Activated T-cell treated with anti-CD3 and anti-CD28 coated beads, Interleukin-2, amount 50 U/mL, for 4 hours (primary cell): ENCODE measurements around the gene ANKRD40. TPM values are rescaled to one million over a fixed set of nuclear protein-coding genes. Genes with fewer than 3 reads are reported as not detected.
"Not testable (repeated sequence)": the region's sequence is repeated elsewhere in the genome, so short reads cannot be mapped to it uniquely, and the experiment has no call there.

Experiments used
- ATAC-seq, 2 donors: fragments of 200-7000 bp; cut with Tn5 transposase; one replicate each; pipeline ENCODE4 v1.10.0; 2021
- DNase-seq: peaks from one replicate; pipeline ENCODE4 v3.0.0-alpha.2; 2020
- H3K27me3 Mint-ChIP-seq: one replicate; pipeline ENCODE4 v1.8.0; 2021; ENCODE audit warnings: low read depth, mixed read lengths
- H3K36me3 Mint-ChIP-seq: one replicate; pipeline ENCODE4 v1.8.0; 2022; ENCODE audit warnings: mixed read lengths; ENCODE audit not compliant: insufficient read depth
- H3K4me1 Mint-ChIP-seq: one replicate; pipeline ENCODE4 v1.8.0; 2021; ENCODE audit warnings: low read depth, mixed read lengths
- H3K4me3 Mint-ChIP-seq: one replicate; pipeline ENCODE4 v1.8.0; 2021; ENCODE audit warnings: mild to moderate bottlenecking, moderate library complexity, mixed read lengths
- H3K9me3 Mint-ChIP-seq: one replicate; pipeline ENCODE4 v1.8.0; 2021; ENCODE audit warnings: mixed read lengths
- total RNA-seq, 3 donors: library from RNA; stranded (reverse); gene quantifications; one replicate each; pipeline ENCODE4 v1.2.1, GENCODE V29; 2021

ANKRD40 gene, protein sequence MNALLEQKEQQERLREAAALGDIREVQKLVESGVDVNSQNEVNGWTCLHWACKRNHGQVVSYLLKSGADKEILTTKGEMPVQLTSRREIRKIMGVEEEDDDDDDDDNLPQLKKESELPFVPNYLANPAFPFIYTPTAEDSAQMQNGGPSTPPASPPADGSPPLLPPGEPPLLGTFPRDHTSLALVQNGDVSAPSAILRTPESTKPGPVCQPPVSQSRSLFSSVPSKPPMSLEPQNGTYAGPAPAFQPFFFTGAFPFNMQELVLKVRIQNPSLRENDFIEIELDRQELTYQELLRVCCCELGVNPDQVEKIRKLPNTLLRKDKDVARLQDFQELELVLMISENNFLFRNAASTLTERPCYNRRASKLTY
- 10 to 100 TPM; 54.4 to 61.1 (median 59.1) TPM for total RNA-seq

DNA sequence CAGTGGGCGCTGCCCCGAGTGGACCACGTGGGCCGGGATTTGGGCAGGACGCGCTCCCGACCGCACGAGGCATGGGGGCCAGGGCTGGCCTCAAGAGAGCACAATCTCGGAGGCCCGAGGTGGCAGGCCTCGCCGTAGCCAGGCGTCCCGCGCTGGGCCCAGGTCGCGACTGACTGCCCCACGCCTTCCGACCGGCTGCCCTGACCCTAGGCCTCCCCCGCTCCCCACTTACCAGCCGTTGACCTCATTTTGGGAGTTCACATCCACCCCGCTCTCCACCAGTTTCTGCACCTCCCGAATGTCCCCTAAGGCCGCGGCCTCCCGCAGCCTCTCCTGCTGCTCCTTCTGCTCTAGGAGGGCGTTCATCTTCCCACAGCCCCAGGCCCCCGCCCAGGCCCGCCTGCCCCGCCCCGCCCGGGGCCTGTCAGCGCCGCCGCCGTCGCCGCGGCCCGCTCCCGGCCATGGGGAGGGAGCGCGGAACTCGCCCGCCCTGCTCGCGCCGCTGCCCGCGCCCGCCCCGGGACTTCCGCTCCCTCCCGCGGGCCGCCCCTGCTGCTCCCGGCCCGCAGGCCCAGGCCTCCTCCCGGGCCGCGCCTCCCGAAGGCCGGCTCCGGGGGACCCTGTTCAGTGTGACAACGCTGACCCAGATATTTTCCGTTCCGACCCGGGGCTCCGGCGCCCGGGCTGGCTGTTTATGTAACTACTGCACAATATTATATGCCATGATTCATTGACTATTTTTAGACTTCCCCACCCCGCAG is at the start of gene ANKRD40:
ANKRD40 (minus strand) TSS at position 626 of the 761 bp plus-strand sequence; CDS start at position 366, 260 bp downstream.
- Mint-ChIP-seq H3K27me3 (no peaks in the 10 kb centered on the region), H3K36me3 (peaks cover 13% of the 10 kb centered on the region), H3K9me3 (no peaks in the 10 kb centered on the region), H3K4me1 (peaks cover 50% of the 10 kb centered on the region), H3K4me3 (peak within 1 kb of the TSS; percentile 96)
- ATAC-seq (peak; percentile 85 to 89), DNase-seq (peak; percentile 88)

DNA sequence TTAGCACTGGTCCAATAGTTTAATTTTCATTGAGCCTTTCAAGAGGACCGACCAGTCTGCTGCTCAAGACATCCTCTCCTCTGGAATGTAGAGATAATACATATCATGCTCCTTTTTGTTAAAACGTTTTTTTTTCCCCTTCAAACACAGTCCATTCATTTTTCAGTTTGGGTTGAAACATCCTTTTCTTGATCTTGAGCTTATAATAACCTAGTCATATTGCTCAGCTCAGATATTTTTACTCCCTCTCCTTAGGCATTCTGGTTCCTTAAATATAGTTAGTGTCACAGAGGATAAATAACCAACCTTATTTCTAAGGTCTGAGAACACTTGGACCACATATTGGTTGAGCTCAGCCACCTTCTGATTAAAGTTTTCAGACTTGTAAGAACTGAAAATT is 46.8 kb upstream of the ANKRD40 start:
- no peak for ATAC-seq
- DNase-seq = no peak
- Mint-ChIP-seq H3K4me3 (no peak overlapping the region), H3K36me3 (peaks cover 25% of the 10 kb centered on the region), H3K9me3 (no peaks in the 10 kb centered on the region), H3K27me3 (no peaks in the 10 kb centered on the region), H3K4me1 (no peaks in the 10 kb centered on the region)

DNA sequence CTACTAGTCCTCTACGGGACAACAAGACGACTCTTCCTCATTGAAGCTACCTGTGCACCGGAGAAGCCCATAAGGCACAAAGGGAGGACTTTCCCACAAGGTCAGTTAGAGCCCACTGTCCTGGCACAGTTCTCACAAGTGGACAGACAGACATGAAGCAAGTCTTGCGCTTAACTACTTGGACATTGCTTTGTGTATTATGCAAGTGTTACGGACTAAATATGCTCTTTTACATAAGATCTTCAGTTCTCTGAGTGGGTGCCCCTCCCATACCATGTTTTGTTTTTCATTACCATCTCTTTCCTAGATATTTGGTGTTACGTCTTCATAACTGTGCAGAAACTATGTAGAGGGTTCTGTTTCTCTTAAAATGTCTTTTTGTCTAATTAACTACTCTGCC is 41.5 kb upstream of the ANKRD40 start:
- peaks cover 3% of the 10 kb centered on the region for H3K4me1 Mint-ChIP-seq
- H3K36me3 Mint-ChIP-seq = peaks cover 43% of the 10 kb centered on the region
- DNase-seq = no peak
- H3K9me3 Mint-ChIP-seq = no peaks in the 10 kb centered on the region
- no peaks in the 10 kb centered on the region for H3K27me3 Mint-ChIP-seq
- no peak overlapping the region for H3K4me3 Mint-ChIP-seq
- ATAC-seq = no peak

DNA sequence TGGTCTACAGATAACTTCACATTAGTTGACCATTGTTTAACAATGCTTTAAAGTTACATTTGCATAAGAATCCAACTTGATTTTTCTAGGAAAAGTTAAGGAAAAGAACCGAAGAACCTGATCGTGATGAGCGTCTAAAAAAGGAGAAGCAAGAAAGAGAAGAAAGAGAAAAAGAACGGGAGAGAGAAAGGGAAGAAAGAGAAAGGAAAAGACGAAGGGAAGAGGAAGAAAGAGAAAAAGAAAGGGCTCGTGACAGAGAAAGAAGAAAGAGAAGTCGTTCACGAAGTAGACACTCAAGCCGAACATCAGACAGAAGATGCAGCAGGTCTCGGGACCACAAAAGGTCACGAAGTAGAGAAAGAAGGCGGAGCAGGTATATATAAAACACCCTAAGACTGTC is 37.9 kb upstream of the ANKRD40 start:
- Mint-ChIP-seq H3K36me3 (peaks cover 55% of the 10 kb centered on the region), H3K4me1 (peaks cover 3% of the 10 kb centered on the region), H3K27me3 (no peaks in the 10 kb centered on the region), H3K9me3 (no peaks in the 10 kb centered on the region), H3K4me3 (no peak overlapping the region)
- ATAC-seq (no peak), DNase-seq (no peak)

DNA sequence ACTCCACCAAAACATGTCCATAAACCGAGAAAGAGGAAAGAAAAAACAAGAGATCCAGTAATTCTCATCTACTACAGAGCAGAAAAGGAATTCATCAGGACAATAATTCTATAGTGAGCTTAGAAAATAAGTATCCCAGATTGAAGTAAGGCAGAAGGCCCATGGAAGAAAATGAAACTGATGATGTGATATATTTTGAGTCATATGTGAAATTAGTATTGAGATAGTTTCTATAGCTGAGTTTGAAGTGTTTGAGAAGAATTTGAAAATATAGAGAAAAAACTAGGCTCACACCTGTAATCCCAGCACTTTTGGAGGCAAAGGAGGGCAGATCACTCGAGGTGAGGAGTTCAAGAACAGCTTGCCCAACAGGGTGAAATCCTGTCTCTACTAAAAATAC is 31.4 kb upstream of the ANKRD40 start:
- DNase-seq (no peak), ATAC-seq (peak; percentile 41 to 52)
- H3K36me3 Mint-ChIP-seq = peaks cover 44% of the 10 kb centered on the region
- H3K4me1 Mint-ChIP-seq = peaks cover 41% of the 10 kb centered on the region
- no peak overlapping the region for H3K4me3 Mint-ChIP-seq
- H3K27me3 Mint-ChIP-seq = no peaks in the 10 kb centered on the region
- H3K9me3 Mint-ChIP-seq = no peaks in the 10 kb centered on the region

DNA sequence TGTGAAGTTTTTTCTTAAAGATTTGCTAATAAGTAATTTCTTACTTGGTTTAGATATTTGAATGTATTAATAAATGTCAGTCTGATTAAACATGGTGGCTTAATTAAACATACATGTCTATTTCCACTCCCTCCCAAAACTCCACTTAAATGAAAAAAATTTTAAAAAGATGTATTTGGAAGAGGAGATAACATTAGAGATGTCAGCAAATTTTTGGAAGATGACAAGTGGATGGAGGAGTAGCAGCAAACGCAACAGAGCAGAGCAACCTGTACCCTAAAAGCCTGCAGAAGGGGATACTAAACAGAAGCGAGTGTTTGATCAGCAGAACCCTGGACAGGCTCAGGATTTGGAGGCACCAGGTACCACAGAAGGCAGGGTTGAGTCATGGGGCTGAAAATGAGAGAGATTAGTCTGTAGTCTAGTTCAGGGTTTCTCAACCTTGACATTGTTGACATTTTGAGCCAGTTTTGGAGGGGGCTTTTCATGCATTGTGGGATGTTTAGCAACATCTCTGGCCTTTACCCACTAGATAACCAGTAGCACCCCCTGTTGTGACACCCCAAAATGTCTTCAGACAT is 29.5 kb upstream of the ANKRD40 start:
- ATAC-seq (peak; percentile 72 to 79), DNase-seq (no peak)
- H3K9me3 Mint-ChIP-seq = no peaks in the 10 kb centered on the region
- peaks cover 32% of the 10 kb centered on the region for H3K36me3 Mint-ChIP-seq
- H3K4me1 Mint-ChIP-seq = peaks cover 50% of the 10 kb centered on the region
- no peaks in the 10 kb centered on the region for H3K27me3 Mint-ChIP-seq
- no peak overlapping the region for H3K4me3 Mint-ChIP-seq

DNA sequence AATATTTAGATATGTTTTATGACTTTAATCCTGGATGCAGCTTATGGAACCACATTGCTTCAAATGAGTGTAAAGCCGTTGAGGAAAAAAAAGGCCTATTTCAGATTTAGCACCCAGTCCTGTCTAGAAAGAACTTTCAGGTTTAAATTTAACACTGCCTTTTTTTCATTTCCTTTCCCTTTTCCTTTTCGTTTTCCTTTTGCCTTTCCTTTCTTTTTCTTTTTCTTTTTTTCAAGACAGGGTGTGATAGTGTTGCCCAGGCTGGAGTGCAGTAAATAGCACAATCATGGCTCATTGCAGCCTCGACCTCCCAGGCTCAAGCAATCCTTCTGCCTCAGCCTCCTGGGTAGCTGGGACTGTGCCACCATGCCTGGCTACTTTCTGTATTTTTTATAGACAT is 27.6 kb upstream of the ANKRD40 start:
- peaks cover 65% of the 10 kb centered on the region for H3K4me1 Mint-ChIP-seq
- H3K36me3 Mint-ChIP-seq = peaks cover 21% of the 10 kb centered on the region
- H3K4me3 Mint-ChIP-seq = no peak overlapping the region
- no peak for DNase-seq
- no peak for ATAC-seq
- no peaks in the 10 kb centered on the region for H3K27me3 Mint-ChIP-seq
- no peaks in the 10 kb centered on the region for H3K9me3 Mint-ChIP-seq

DNA sequence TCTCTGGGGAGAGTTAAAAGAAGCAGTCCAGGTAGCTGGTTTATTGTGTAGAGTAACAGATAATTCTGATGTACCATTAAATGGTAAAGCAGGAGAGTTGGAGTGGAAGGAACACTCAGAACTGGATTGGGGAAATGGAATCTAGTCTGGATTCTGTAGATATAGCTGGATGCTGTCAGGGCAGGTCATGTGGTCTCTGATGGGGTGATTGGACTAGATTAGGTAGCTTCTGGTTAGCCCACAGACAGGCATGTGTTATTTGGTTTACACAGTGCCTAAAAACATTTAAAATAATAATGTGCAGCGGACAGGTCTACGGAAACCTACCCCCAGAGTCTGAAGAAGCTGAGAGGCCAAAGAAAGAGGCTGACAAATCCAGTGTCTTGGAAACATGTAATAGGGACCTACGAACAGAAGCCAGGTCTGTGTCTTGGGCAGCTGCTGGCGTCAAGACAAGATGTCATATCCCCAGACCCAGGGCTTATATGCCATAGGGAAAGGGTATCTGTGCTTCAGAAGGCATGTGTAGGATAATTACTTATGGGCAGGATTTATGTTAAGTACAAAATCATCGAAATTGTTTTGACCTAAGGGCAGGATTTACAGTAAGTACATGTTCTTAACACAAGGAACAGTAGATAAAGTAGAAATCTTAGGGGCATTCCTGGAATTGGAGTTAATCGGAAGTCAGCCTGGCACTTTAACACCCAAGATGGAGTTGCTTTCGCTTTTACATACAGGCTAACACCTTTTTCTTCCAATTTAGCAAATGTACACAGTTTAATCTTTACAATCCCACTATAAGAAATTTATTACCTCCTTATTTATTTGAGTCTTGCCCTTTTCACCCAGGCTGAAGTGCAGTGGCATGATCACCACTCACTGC is 24.1 kb upstream of the ANKRD40 start:
- Mint-ChIP-seq H3K36me3 (peaks cover 8% of the 10 kb centered on the region), H3K4me3 (no peak overlapping the region), H3K4me1 (peaks cover 64% of the 10 kb centered on the region), H3K27me3 (no peaks in the 10 kb centered on the region), H3K9me3 (no peaks in the 10 kb centered on the region)
- ATAC-seq = no peak
- DNase-seq = no peak

DNA sequence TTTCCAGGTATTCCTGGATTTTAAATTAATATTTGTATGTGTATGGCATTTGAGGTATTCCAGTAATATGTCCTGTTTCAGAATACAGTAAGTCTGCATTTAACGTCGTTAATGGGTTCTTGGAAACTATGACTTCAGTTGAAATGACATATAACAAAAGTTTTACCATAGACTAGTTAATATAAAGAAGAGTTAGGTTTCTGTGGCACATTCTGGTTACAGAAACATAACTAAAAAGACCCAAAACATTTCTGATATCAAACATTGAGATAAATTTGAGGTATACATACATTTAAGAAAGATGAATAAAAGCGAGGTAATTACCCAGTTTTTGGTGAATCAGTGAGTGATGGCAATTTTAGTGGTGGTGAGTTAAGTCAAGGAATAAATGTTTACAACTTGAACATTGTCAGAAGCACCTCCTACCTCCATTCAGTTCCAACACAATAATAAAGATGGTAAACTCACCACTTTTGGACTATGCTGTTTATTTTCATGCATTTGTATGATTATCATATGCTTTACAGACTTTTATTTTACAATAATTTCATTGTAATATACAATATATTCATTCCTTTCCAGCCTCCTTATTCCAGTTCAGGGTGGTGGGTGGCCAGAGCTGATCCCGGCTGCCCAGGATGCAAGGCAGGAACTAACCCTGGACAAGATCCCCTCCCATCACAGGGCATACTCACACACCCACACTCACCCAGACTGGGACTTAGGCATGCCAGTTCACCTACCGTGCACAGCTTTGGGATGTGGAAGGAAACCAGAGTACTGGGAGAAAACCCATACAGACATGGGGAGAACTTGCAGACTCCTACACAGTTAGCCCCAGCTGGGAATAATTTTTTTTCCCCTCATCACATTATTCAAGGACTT is 21.4 kb upstream of the ANKRD40 start:
- ATAC-seq (peak; percentile 52 to 56), DNase-seq (no peak)
- Mint-ChIP-seq H3K9me3 (no peaks in the 10 kb centered on the region), H3K4me3 (peak overlapping the region; percentile 29), H3K4me1 (peaks cover 60% of the 10 kb centered on the region), H3K36me3 (peaks cover 8% of the 10 kb centered on the region), H3K27me3 (no peaks in the 10 kb centered on the region)

DNA sequence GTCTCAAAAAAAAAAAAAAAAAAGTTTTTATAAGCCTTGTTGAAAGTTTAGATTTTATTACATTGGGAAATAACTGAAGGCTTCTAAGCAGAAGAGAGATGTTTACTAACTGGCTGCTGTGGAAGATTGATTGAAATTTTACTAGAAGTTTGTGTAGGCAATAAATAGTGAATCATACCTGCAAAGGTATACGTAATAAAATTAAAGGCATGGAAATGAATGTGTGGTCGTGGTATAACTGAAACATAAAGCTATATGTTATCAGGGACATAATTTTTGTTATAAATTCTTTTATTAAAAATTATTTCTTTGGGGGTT is 20.4 kb upstream of the ANKRD40 start:
- no peak for ATAC-seq
- H3K36me3 Mint-ChIP-seq = peaks cover 8% of the 10 kb centered on the region
- H3K9me3 Mint-ChIP-seq = no peaks in the 10 kb centered on the region
- no peak for DNase-seq
- no peaks in the 10 kb centered on the region for H3K27me3 Mint-ChIP-seq
- H3K4me3 Mint-ChIP-seq = no peak overlapping the region
- peaks cover 67% of the 10 kb centered on the region for H3K4me1 Mint-ChIP-seq

DNA sequence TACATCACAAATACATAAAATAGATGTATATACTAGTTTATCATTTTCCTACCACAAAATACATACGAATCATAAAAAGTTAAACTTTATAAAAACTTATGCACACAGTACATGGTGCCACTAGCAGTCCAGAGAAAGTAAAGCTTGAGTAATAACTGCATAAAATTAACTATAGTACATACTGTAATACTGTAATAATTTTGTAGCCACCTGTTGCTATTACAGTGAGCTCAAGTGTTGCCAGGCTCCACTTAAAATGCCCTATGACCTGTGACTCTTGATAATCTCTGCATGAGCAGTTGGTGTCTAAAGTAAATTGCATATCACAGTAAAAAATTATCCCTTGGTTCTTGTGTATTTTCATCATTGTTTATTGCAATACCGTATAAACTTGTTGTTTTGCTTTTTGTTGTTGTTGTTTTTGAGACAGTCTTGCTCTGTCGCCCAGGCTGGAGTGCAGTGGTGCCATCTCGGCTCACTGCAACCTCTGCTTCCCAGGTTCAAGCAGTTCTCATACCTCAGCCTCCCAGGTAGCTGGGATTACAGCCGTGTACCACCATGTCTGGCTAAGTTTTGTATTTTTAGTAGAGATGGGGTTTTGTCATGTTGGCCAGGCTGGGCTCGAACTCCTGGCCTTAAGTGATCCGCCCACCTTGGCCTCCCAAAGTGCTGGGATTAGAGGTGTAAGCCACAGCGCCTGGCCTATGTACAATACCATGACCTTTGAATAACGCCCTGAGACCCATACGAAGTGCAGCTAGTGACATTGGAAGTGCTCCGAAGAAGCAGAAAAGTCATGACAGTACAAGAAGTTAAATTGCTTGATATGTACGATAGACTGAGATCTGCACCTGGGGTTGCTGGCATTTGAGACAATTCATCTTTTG is 18.3 kb upstream of the ANKRD40 start:
- Mint-ChIP-seq H3K9me3 (no peaks in the 10 kb centered on the region), H3K27me3 (no peaks in the 10 kb centered on the region), H3K36me3 (peaks cover 19% of the 10 kb centered on the region), H3K4me1 (peaks cover 62% of the 10 kb centered on the region), H3K4me3 (no peak overlapping the region)
- ATAC-seq = no peak
- DNase-seq = no peak

DNA sequence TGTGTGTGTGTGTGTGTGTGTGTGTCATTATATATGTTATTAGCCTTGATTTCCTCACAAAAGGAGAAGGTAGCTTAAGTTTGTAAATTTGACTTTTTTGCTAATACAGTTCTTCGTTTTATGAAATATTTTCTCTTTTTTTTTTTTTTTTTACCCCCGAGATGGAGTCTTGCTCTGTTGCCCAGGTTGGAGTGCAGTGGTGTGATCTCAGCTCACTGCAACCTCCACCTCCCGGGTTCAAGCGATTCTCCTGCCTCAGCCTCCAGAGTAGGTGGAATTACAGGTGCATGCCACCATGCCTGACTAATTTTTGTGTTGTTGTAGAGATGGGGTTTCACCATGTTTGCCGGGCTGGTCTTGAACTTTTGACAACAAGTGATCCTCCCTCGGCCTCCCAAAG is 16.9 kb upstream of the ANKRD40 start:
- ATAC-seq, H3K4me3 Mint-ChIP-seq, H3K9me3 Mint-ChIP-seq, DNase-seq, H3K27me3 Mint-ChIP-seq: not testable (repeated sequence)
- Mint-ChIP-seq H3K4me1 (peaks cover 59% of the 10 kb centered on the region), H3K36me3 (peaks cover 21% of the 10 kb centered on the region)
